Measurements from ENCODE around the gene RASAL2.

The RASAL2 gene

GRCh38 chr1:178513278-178513983 lies 419.5 kb downstream of the RASAL2 start:
- no peak for DNase-seq (ENCODE audit: low read depth)

GRCh38 chr1:178516110-178516509 lies 422.2 kb downstream of the RASAL2 start:
- DNase-seq (ENCODE audit: low read depth) = no peak

- no peak for DNase-seq (ENCODE audit: low read depth)
Measured at GRCh38 chr1:178518894-178519293, 425.0 kb downstream of the RASAL2 start.

- no peak for DNase-seq (ENCODE audit: low read depth)
Measured at GRCh38 chr1:178520803-178521202, 426.9 kb downstream of the RASAL2 start.

GRCh38 chr1:178521241-178521640 lies 427.3 kb downstream of the RASAL2 start:
- DNase-seq (ENCODE audit: low read depth) = no peak

- no peak for DNase-seq (ENCODE audit: low read depth)
Measured at GRCh38 chr1:178527117-178527516, 433.2 kb downstream of the RASAL2 start.

- DNase-seq (ENCODE audit: low read depth) = no peak
Measured at GRCh38 chr1:178528228-178528952, 434.5 kb downstream of the RASAL2 start.

GRCh38 chr1:178528953-178529335 lies 435.0 kb downstream of the RASAL2 start:
- no peak for DNase-seq (ENCODE audit: low read depth)

- DNase-seq (ENCODE audit: low read depth) = no peak
Measured at GRCh38 chr1:178529364-178530036, 435.6 kb downstream of the RASAL2 start.

GRCh38 chr1:178530037-178530402 lies 436.1 kb downstream of the RASAL2 start:
- DNase-seq (ENCODE audit: low read depth) = peak; percentile 95

GRCh38 chr1:178530502-178530901 lies 436.6 kb downstream of the RASAL2 start:
- peak; percentile 38 for DNase-seq (ENCODE audit: low read depth)

- peak; percentile 14 for DNase-seq (ENCODE audit: low read depth)
Measured at GRCh38 chr1:178531887-178532286, 438.0 kb downstream of the RASAL2 start.

GRCh38 chr1:178532392-178532791 lies 438.5 kb downstream of the RASAL2 start:
- DNase-seq (ENCODE audit: low read depth) = peak; percentile 83

- no peak for DNase-seq (ENCODE audit: low read depth)
Measured at GRCh38 chr1:178533121-178533946, 439.4 kb downstream of the RASAL2 start.

Measured in ELR (cell line).